ENCODE data around the gene HS6ST1. TPM values are rescaled to one million over a fixed set of nuclear protein-coding genes. Genes with fewer than 3 reads are reported as not detected.

The HS6ST1 gene
- polyA plus RNA-seq, 1 donor (not counting 4 experiments of a cell fraction or from before 2014, with no cell fraction given): 6.3 TPM

GRCh38 chr2:128320906-128321771, 2.5 kb upstream of the HS6ST1 start:
- Histone ChIP-seq H3K27ac (ENCODE audit: control insufficient read depth, insufficient read depth, low read length) (no peak overlapping the region), H3K4me3 (ENCODE audit: control insufficient read depth in 2 of 3, extremely low read depth in 1 of 3, insufficient read depth in 2 of 3, low read depth in 1 of 3, low read length in 3 of 3) (no peak overlapping the region), H2AFZ (ENCODE audit: control insufficient read depth, low read length) (peak overlapping the region; percentile 39), H3K79me2 (ENCODE audit: control insufficient read depth, insufficient read depth, low read length) (peaks cover 17% of the 10 kb centered on the region), H3K9me3 (ENCODE audit: control insufficient read depth, low read depth, low read length) (no peaks in the 10 kb centered on the region), H3K4me2 (ENCODE audit: control insufficient read depth, extremely low read depth, insufficient read depth, low read depth, low read length) (peak overlapping the region; percentile 79), H3K4me1 (ENCODE audit: control insufficient read depth, extremely low read depth, insufficient read depth, low read length) (peaks cover 13% of the 10 kb centered on the region), H3K9me1 (ENCODE audit: control insufficient read depth, extremely low read depth, insufficient read depth, low read length) (no peaks in the 10 kb centered on the region), H3K36me3 (ENCODE audit: control insufficient read depth in 2 of 2, extremely low read depth in 1 of 2, insufficient read depth in 2 of 2, low read length in 2 of 2) (no peaks in the 10 kb centered on the region), H3K9ac (ENCODE audit: control insufficient read depth, extremely low read depth, insufficient read depth, low read length) (no peak overlapping the region), H4K20me1 (ENCODE audit: control insufficient read depth, extremely low read depth, insufficient read depth, low read length) (peaks cover 12% of the 10 kb centered on the region), H3K27me3 (ENCODE audit: control insufficient read depth, extremely low read depth, insufficient read depth, low read length) (no peaks in the 10 kb centered on the region)
- dilution Hi-C loops (cut with MboI; ENCODE audit: extremely low pct_ligation_motif_present, low sequenced_read_pairs): no loop called here
- DNase-seq (ENCODE audit: low read depth, low spot score) (no peak), FAIRE-seq (no peak)
- TF ChIP-seq CTCF (optimal IDR thresholded peaks at IDR 0.05 in 1 of 3, IDR thresholded peaks at IDR 0.05 in 1 of 3, conservative IDR thresholded peaks at IDR 0.05 in 1 of 3; ENCODE audit: extremely low read depth in 1 of 3, insufficient read depth in 2 of 3, low read length in 3 of 3): no peak
- TF ChIP-seq EZH2 (IDR thresholded peaks at IDR 0.05; ENCODE audit: low read length): no peak

GRCh38 chr2:128320192-128320905, 1.7 kb upstream of the HS6ST1 start:
- DNase-seq (ENCODE audit: low read depth, low spot score) (no peak), FAIRE-seq (no peak)
- dilution Hi-C loops (cut with MboI; ENCODE audit: extremely low pct_ligation_motif_present, low sequenced_read_pairs): no loop called here
- Histone ChIP-seq H3K4me3 (ENCODE audit: control insufficient read depth in 2 of 3, extremely low read depth in 1 of 3, insufficient read depth in 2 of 3, low read depth in 1 of 3, low read length in 3 of 3) (no peak overlapping the region), H4K20me1 (ENCODE audit: control insufficient read depth, extremely low read depth, insufficient read depth, low read length) (peaks cover 20% of the 10 kb centered on the region), H3K27me3 (ENCODE audit: control insufficient read depth, extremely low read depth, insufficient read depth, low read length) (no peaks in the 10 kb centered on the region), H3K9me3 (ENCODE audit: control insufficient read depth, low read depth, low read length) (no peaks in the 10 kb centered on the region), H3K36me3 (ENCODE audit: control insufficient read depth in 2 of 2, extremely low read depth in 1 of 2, insufficient read depth in 2 of 2, low read length in 2 of 2) (peaks cover 0 to 5% of the 10 kb centered on the region in 2 experiments), H3K9me1 (ENCODE audit: control insufficient read depth, extremely low read depth, insufficient read depth, low read length) (no peaks in the 10 kb centered on the region), H3K4me1 (ENCODE audit: control insufficient read depth, extremely low read depth, insufficient read depth, low read length) (peaks cover 14% of the 10 kb centered on the region), H3K4me2 (ENCODE audit: control insufficient read depth, extremely low read depth, insufficient read depth, low read depth, low read length) (no peak overlapping the region), H3K79me2 (ENCODE audit: control insufficient read depth, insufficient read depth, low read length) (peaks cover 25% of the 10 kb centered on the region), H2AFZ (ENCODE audit: control insufficient read depth, low read length) (no peak overlapping the region), H3K9ac (ENCODE audit: control insufficient read depth, extremely low read depth, insufficient read depth, low read length) (no peak overlapping the region), H3K27ac (ENCODE audit: control insufficient read depth, insufficient read depth, low read length) (no peak overlapping the region)
- no peak for TF ChIP-seq EZH2 (IDR thresholded peaks at IDR 0.05; ENCODE audit: low read length)
- no peak for TF ChIP-seq CTCF (optimal IDR thresholded peaks at IDR 0.05 in 1 of 3, IDR thresholded peaks at IDR 0.05 in 1 of 3, conservative IDR thresholded peaks at IDR 0.05 in 1 of 3; ENCODE audit: extremely low read depth in 1 of 3, insufficient read depth in 2 of 3, low read length in 3 of 3)
